HG03520 (cell line): ENCODE measurements around the gene ABRAXAS1.
"Not testable (repeated sequence)": the region's sequence is repeated elsewhere in the genome, so short reads cannot be mapped to it uniquely, and the experiment has no call there.

Experiments
- ATAC-seq: cut with Tn5 transposase; IDR thresholded peaks from one replicate; pipeline ENCODE4 v1.9.1; 2021; ENCODE audit warnings: mild to moderate bottlenecking, moderate library complexity; ENCODE audit not compliant: unreplicated experiment

ABRAXAS1 gene

GRCh38 chr4:83484500-83485461 is at the start of gene ABRAXAS1:
TSS of gene ABRAXAS1 (minus strand) at chr4:83485100. CDS start at chr4:83485072, 28 bp downstream.
- ATAC-seq = peak; percentile 96

- ATAC-seq = no peak
Measured at GRCh38 chr4:83527671-83528070, 42.8 kb upstream of the ABRAXAS1 start.

GRCh38 chr4:83522239-83522638 is 37.3 kb upstream of the ABRAXAS1 start:
- no peak for ATAC-seq

- no peak for ATAC-seq
Measured at GRCh38 chr4:83516042-83516772, 31.3 kb upstream of the ABRAXAS1 start.

- ATAC-seq = no peak
Measured at GRCh38 chr4:83510442-83510841, 25.5 kb upstream of the ABRAXAS1 start.

GRCh38 chr4:83509156-83509585 is 24.3 kb upstream of the ABRAXAS1 start:
- not testable (repeated sequence) for ATAC-seq

- ATAC-seq = no peak
Measured at GRCh38 chr4:83504996-83505395, 20.1 kb upstream of the ABRAXAS1 start.

- no peak for ATAC-seq
Measured at GRCh38 chr4:83504503-83504902, 19.6 kb upstream of the ABRAXAS1 start.

- no peak for ATAC-seq
Measured at GRCh38 chr4:83503974-83504373, 19.1 kb upstream of the ABRAXAS1 start.

GRCh38 chr4:83501671-83502070 is 16.8 kb upstream of the ABRAXAS1 start:
- ATAC-seq = not testable (repeated sequence)

- no peak for ATAC-seq
Measured at GRCh38 chr4:83498187-83498586, 13.3 kb upstream of the ABRAXAS1 start.

- ATAC-seq = not testable (repeated sequence)
Measured at GRCh38 chr4:83496085-83496917, 11.4 kb upstream of the ABRAXAS1 start.

GRCh38 chr4:83490876-83491450 is 6.1 kb upstream of the ABRAXAS1 start:
- no peak for ATAC-seq

GRCh38 chr4:83489711-83490326 is 4.9 kb upstream of the ABRAXAS1 start:
- no peak for ATAC-seq

- no peak for ATAC-seq
Measured at GRCh38 chr4:83486457-83487129, 1.7 kb upstream of the ABRAXAS1 start.

GRCh38 chr4:83473966-83474365 is 10.9 kb downstream of the ABRAXAS1 start:
- no peak for ATAC-seq

GRCh38 chr4:83473423-83473822 is 11.5 kb downstream of the ABRAXAS1 start:
- no peak for ATAC-seq

- ATAC-seq = no peak
Measured at GRCh38 chr4:83456184-83456501, 28.8 kb downstream of the ABRAXAS1 start.

- peak; percentile 95 for ATAC-seq
Measured at GRCh38 chr4:83455281-83456183, 29.4 kb downstream of the ABRAXAS1 start, which contains the start of the genes HELQ and MRPS18C. TSS of gene HELQ (minus strand) at chr4:83455823. CDS start at chr4:83455693, 130 bp downstream. TSS of gene MRPS18C (plus strand) at chr4:83456058. CDS start at chr4:83456078, 20 bp downstream.
